Left hindlimb (tissue), 1 donor: ENCODE measurements around the gene KCNN1.
"Not testable (repeated sequence)": the region's sequence is repeated elsewhere in the genome, so short reads cannot be mapped to it uniquely, and the experiment has no call there.

Source experiments
- DNase-seq: peaks from one replicate; pipeline ENCODE4 v3.0.0-alpha.2; 2018

KCNN1 gene

GRCh38 chr19:17966550-17967256 is at the start of gene KCNN1:
Gene KCNN1 (plus strand): TSS chr19:17967107. CDS start chr19:17973889, 6,782 bp downstream.
- DNase-seq, result no peak

- not testable (repeated sequence) for DNase-seq
Measured at GRCh38 chr19:17918151-17918550, 48.8 kb upstream of the KCNN1 start.

- not testable (repeated sequence) for DNase-seq
Measured at GRCh38 chr19:17919122-17919521, 47.8 kb upstream of the KCNN1 start.

- no peak for DNase-seq
Measured at GRCh38 chr19:17920527-17920926, 46.4 kb upstream of the KCNN1 start.

DNA sequence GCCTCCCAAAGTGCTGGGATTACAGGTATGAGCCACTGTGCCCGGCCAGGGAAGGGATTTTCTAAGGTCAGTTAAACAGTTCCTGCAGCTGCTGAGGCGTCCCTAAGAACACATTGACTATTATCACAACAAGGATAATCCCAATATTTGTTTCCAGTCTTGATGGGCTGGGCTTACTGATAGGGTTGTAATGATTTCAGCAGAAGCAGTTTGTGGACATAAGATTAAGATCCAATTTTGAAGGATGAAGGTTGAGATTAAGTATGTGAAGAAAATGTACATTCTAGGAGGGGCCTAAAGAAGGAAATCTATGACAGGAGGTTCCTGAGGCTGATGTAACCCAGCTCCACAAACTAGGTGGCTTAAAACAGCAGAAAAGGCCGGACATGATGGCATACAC is 44.8 kb upstream of the KCNN1 start:
- DNase-seq, result no peak

GRCh38 chr19:17926044-17926443 is 40.9 kb upstream of the KCNN1 start:
- no peak for DNase-seq

GRCh38 chr19:17929056-17929455 is 37.9 kb upstream of the KCNN1 start:
- no peak for DNase-seq

GRCh38 chr19:17931532-17932191 is 35.2 kb upstream of the KCNN1 start:
- DNase-seq, result no peak

GRCh38 chr19:17932485-17933338 is 34.2 kb upstream of the KCNN1 start, which contains the start of gene CCDC124:
Gene CCDC124 (plus strand): TSS chr19:17933015. CDS start chr19:17936421, 3,406 bp downstream.
- peak; percentile 92 for DNase-seq

DNA sequence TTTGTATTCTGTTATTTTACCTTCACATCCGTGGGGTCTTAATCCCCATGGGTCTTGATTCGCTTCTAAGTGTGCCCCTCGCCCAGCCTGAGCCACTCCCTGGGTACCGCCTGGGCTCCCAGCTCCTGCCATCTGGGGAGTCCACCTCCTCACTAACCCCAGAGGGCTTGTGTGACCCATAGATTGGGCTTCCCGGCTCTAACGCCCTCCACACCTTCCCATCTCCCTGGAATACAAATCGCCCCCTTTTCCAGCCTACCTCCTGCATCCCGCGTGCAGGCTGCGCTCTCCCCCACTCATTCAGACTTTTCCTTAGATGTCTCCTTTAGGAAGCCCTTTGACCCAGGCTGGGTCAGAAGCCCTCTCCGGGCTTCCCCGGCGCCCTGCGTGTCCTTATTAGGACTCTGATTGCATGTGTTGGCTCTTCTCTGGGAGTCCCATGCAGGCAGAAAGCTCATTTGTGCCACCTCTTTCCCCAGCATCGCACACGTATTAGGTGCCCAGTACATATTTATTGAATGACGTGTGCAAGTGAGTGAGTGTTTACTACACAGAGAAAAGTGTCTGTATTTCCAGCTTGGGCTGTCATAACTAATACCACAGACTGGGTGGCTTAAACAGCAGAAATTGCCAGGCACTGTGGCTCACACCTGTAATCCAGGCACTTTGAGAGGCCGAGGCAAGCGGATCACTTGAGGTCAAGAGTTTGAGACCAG is 33.3 kb upstream of the KCNN1 start:
- DNase-seq, result no peak

- DNase-seq, result no peak
Measured at GRCh38 chr19:17936379-17936778, 30.5 kb upstream of the KCNN1 start.

DNA sequence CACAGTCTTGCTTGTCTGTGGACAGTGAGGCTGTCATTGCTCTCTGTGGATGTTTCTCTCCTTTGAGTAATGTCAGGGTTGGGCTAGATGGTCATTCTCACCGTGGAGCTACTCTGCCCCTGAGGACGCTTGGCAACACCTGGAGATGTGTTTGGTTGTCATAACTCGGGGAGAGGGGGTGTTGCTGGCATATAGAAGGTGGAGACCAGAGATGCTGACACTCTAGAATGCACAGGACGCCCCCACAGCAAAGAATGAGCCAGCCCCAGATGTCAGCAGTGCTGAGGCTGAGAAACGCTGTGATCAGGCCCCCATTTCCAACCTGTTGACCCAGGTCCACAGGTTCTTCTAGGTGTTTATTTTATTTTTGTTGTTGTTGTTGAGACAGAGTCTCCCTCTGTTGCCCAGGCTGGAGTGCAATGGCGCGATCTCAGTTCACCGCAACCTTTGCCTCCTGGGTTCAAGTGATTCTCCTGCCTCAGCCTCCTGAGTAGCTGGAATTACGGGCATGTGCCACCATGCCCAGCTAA is 29.5 kb upstream of the KCNN1 start:
- DNase-seq, result no peak

GRCh38 chr19:17938092-17938845 is 28.6 kb upstream of the KCNN1 start:
- peak; percentile 76 for DNase-seq

- no peak for DNase-seq
Measured at GRCh38 chr19:17942181-17942580, 24.7 kb upstream of the KCNN1 start.

GRCh38 chr19:17942582-17943273 is 24.2 kb upstream of the KCNN1 start:
- DNase-seq, result no peak

GRCh38 chr19:17943274-17944221 is 23.4 kb upstream of the KCNN1 start:
- no peak for DNase-seq

- no peak for DNase-seq
Measured at GRCh38 chr19:17944301-17944700, 22.6 kb upstream of the KCNN1 start.

- DNase-seq, result no peak
Measured at GRCh38 chr19:17946965-17947784, 19.7 kb upstream of the KCNN1 start.
